Adrenal gland (tissue), 12 donors: ENCODE data around the gene NUCB1. TPM values are rescaled to one million over a fixed set of nuclear protein-coding genes. Genes with fewer than 3 reads are reported as not detected.

Experiments used
- DNase-seq, 7 donors: peaks; one replicate each; pipeline ENCODE4 v3.0.0-alpha.2; 2019 to 2020
- H3K27ac ChIP-seq, 5 donors: fragments of 200-600 bp; sonication (generic) in 4 of 5; 1 replicate in 3 of 5; 2 replicates in 2 of 5; pipeline versions ENCODE4 v1.5.1 to v1.8.0; 2016 to 2020; ENCODE audit warnings: mild to moderate bottlenecking in 1 of 5
- H3K27me3 ChIP-seq: fragments of 200-600 bp; 2 replicates; pipeline ENCODE4 v1.8.0; 2021
- H3K36me3 ChIP-seq, 2 donors: fragments of 200-600 bp; replicated peaks in 1 of 2; 1 replicate in 1 of 2; 2 replicates in 1 of 2; pipeline versions ENCODE4 v1.5.1 to v1.8.0; 2018 to 2022
- H3K4me1 ChIP-seq, 2 donors: fragments of 200-600 bp; replicated peaks in 1 of 2; 1 replicate in 1 of 2; 2 replicates in 1 of 2; pipeline versions ENCODE4 v1.5.1 to v1.8.0; 2018 to 2021
- H3K4me3 ChIP-seq, 4 donors: fragments of 200-600 bp; sonication (generic) in 3 of 4; one replicate each; pipeline ENCODE4 v1.5.1; 2016 to 2018
- H3K9me3 ChIP-seq, 3 donors: fragments of 200-600 bp; sonication (generic) in 1 of 3; replicated peaks in 1 of 3; 1 replicate in 2 of 3; 2 replicates in 1 of 3; pipeline versions ENCODE4 v1.5.1 to v1.8.0; 2016 to 2021
- CTCF ChIP-seq, 6 experiments: fragments of 450-650 bp in 4 of 6; fragments of 200-600 bp in 2 of 6; sonication (generic) in 1 of 6; IDR thresholded peaks; 1 replicate in 5 of 6; 2 replicates in 1 of 6; pipeline versions ENCODE4 v1.5.1 to v1.8.0; 2016 to 2021; ENCODE audit warnings: antibody characterized with exemption in 6 of 6, mild to moderate bottlenecking in 2 of 6, moderate library complexity in 1 of 6
- POLR2A ChIP-seq, 2 donors: fragments of 450-650 bp; IDR thresholded peaks; one replicate each; pipeline ENCODE4 v1.6.1; 2017; ENCODE audit warnings: antibody characterized with exemption in 2 of 2, mild to moderate bottlenecking in 2 of 2, moderate library complexity in 1 of 2
- WGBS, 4 donors: extraction: QIAGEN DNeasy Blood & Tissue Kit in 2 of 4; methylation state at CpG; one replicate each; pipeline versions ENCODE4 v1.1.5 to v1.1.7; 2013 to 2017; 5-methylcytosine and 5-hydroxymethylcytosine counted together
- intact Hi-C, 2 donors: fragments of 100-400 bp; cut with DNase I; formaldehyde crosslinking; loops; one replicate each; pipeline versions ENCODE4 v1.14.1 to v1.15.0; 2022 to 2023
- polyA plus RNA-seq, 3 donors: library from polyadenylated mRNA; stranded (reverse); fragments of 200-250 nt in 2 of 3; fragments of 350-450 nt in 1 of 3; fragmentation: Illumina TruSeq in 1 of 3; extraction: RNeasy Lipid Tissue Mini Kit (QIAGEN cat#74804) in 1 of 3; gene quantifications; one replicate each; pipeline ENCODE4 v1.2.3, GENCODE V29; 2013 to 2014
- total RNA-seq, 9 donors: library from RNA; depleted of rRNA in 4 of 9; stranded (reverse); fragments of >200 nt in 4 of 9; fragments of 120-200 nt in 1 of 9; fragmentation: NEBNext Ultra II Directional in 1 of 9; extraction: Animal tissue kit (Norgen Biotek cat#: 25700) in 1 of 9; gene quantifications; one replicate each; pipeline versions ENCODE4 v1.1.0 to v1.2.4, GENCODE V29; 2013 to 2023
- donor health status: healthy with polysubstance abuse.
- donor health status: Bipolar disorder and iron deficiency.
- donor health status: DM: yes; HTN: yes; CAD: no.
- donor health status: DM: no; HTN: no; CAD: no.
- donor health status: DM: no; HTN: no; CAD: no.
- donor health status: DM: yes; HTN: yes; CAD: no.

Gene NUCB1
- total and polyA plus RNA-seq, 12 donors = 98.8 to 581 (median 249) TPM

GRCh38 chr19:48928164-48929025, 28.3 kb downstream of the NUCB1 start:
- Histone ChIP-seq H3K27ac (no peak overlapping the region), H3K4me3 (no peak overlapping the region), H3K27me3 (no peaks in the 10 kb centered on the region), H3K4me1 (no peaks in the 10 kb centered on the region), H3K9me3 (no peaks in the 10 kb centered on the region), H3K36me3 (no peaks in the 10 kb centered on the region)
- intact Hi-C loops = no loop called here
- TF ChIP-seq POLR2A (IDR thresholded peaks at IDR 0.05) (no peak), CTCF (IDR thresholded peaks at IDR 0.05) (no peak)
- 72 to 82% (median 80%) methylated on average over 15 of the region's 15 CpGs for WGBS, 4 donors
- DNase-seq = no peak

GRCh38 chr19:48933382-48933932, 33.3 kb downstream of the NUCB1 start, which contains the start of gene DHDH:
Gene DHDH (plus strand): TSS chr19:48933699. CDS start chr19:48933722, 23 bp downstream.
- peak within 1 kb of the TSS in 1 of 4 donors; percentile 42 for H3K4me3 ChIP-seq
- H3K27ac ChIP-seq = no peak within 1 kb of the TSS
- DNase-seq = peak; percentile 51 to 83 (median 66)
- H3K27me3 ChIP-seq = no peaks in the 10 kb centered on the region
- H3K4me1 ChIP-seq = no peaks in the 10 kb centered on the region
- TF ChIP-seq CTCF (IDR thresholded peaks at IDR 0.05) = no peak
- no peak for TF ChIP-seq POLR2A (IDR thresholded peaks at IDR 0.05)
- intact Hi-C loops = no loop called here
- no peaks in the 10 kb centered on the region for H3K36me3 ChIP-seq
- 0 to 2% (median 0%) methylated on average over 8 to 43 of the region's 43 CpGs for WGBS, 4 donors
- no peaks in the 10 kb centered on the region for H3K9me3 ChIP-seq

- WGBS, 4 donors = 77 to 94% (median 85%) methylated on average over 13 to 19 of the region's 19 CpGs
- DNase-seq = no peak
- H3K4me1 ChIP-seq = no peaks in the 10 kb centered on the region
- H3K4me3 ChIP-seq = no peak overlapping the region
- no peak overlapping the region for H3K27ac ChIP-seq
- TF ChIP-seq CTCF (IDR thresholded peaks at IDR 0.05) (no peak), POLR2A (IDR thresholded peaks at IDR 0.05) (no peak)
- H3K36me3 ChIP-seq = no peaks in the 10 kb centered on the region
- intact Hi-C loops = no loop called here
- H3K27me3 ChIP-seq = no peaks in the 10 kb centered on the region
- H3K9me3 ChIP-seq = no peaks in the 10 kb centered on the region
These were observed 34.7 kb downstream of the NUCB1 start for GRCh38 chr19:48934837-48935236.

- Histone ChIP-seq H3K27ac (no peak overlapping the region), H3K4me1 (no peaks in the 10 kb centered on the region), H3K36me3 (no peaks in the 10 kb centered on the region), H3K27me3 (no peaks in the 10 kb centered on the region), H3K4me3 (no peak overlapping the region), H3K9me3 (peaks cover 0 to 3% (median 0%) of the 10 kb centered on the region in 3 donors)
- WGBS, 4 donors = 93 to 97% (median 96%) methylated on average over 20 to 25 of the region's 25 CpGs
- intact Hi-C loops = no loop called here
- no peak for DNase-seq
- TF ChIP-seq CTCF (IDR thresholded peaks at IDR 0.05) (no peak), POLR2A (IDR thresholded peaks at IDR 0.05) (no peak)
These were observed 35.8 kb downstream of the NUCB1 start for GRCh38 chr19:48935864-48936263.
